ENCODE data around the gene SPATS2L.

DNA sequence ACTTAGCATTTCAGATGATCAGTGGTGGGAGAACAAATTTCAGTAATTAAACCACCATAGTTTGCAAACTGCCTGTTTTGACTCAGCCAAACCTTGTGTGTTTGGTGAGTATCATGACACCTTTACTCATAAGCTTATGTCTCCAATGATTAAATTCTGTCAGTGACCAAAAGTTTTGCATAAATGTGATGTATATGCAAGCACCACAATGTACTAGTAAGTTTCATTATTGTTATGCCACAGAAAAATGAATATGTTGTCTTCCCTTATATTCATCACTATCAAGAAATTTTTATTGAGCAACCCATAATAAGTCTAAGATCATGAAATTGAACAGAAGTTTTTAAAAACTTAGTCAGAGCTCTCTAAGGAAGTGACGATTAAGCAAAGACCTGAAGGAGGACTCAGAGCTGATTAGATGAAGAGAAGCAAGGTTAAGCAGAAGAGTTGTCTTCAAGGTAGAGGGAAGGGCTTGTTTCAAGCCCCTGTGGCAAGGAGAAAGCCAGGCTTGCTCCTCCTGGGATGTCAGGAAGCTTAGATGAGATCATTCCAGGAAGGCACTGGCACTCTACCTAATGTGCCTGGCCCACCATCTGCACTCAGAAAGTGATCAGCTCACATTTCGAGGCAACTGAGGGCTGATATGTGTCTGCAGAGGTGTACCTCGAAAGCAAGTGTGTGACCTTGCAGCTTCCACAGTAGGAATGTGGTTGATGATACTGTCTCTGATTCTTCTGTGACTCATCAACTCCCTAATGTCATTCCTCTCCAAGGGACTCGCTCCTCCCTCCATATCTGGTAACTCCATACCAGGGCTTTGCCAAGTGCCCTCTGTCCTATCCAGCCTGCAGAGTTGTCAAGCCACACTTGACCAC lies 148.7 kb downstream of the SPATS2L start:
- TF ChIP-seq EZH2 (IDR thresholded peaks at IDR 0.05; ENCODE audit: borderline replicate concordance, insufficient read depth, low read depth, low read length, poor library complexity, severe bottlenecking): no peak
- TF ChIP-seq, protein P1, sequence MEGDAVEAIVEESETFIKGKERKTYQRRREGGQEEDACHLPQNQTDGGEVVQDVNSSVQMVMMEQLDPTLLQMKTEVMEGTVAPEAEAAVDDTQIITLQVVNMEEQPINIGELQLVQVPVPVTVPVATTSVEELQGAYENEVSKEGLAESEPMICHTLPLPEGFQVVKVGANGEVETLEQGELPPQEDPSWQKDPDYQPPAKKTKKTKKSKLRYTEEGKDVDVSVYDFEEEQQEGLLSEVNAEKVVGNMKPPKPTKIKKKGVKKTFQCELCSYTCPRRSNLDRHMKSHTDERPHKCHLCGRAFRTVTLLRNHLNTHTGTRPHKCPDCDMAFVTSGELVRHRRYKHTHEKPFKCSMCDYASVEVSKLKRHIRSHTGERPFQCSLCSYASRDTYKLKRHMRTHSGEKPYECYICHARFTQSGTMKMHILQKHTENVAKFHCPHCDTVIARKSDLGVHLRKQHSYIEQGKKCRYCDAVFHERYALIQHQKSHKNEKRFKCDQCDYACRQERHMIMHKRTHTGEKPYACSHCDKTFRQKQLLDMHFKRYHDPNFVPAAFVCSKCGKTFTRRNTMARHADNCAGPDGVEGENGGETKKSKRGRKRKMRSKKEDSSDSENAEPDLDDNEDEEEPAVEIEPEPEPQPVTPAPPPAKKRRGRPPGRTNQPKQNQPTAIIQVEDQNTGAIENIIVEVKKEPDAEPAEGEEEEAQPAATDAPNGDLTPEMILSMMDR (IDR thresholded peaks at IDR 0.05): no peak
